Measurements from ENCODE around the gene ZNFX1. TPM values are rescaled to one million over a fixed set of nuclear protein-coding genes. Genes with fewer than 3 reads are reported as not detected.

ZNFX1 gene
- 27.5 TPM for total RNA-seq

DNA sequence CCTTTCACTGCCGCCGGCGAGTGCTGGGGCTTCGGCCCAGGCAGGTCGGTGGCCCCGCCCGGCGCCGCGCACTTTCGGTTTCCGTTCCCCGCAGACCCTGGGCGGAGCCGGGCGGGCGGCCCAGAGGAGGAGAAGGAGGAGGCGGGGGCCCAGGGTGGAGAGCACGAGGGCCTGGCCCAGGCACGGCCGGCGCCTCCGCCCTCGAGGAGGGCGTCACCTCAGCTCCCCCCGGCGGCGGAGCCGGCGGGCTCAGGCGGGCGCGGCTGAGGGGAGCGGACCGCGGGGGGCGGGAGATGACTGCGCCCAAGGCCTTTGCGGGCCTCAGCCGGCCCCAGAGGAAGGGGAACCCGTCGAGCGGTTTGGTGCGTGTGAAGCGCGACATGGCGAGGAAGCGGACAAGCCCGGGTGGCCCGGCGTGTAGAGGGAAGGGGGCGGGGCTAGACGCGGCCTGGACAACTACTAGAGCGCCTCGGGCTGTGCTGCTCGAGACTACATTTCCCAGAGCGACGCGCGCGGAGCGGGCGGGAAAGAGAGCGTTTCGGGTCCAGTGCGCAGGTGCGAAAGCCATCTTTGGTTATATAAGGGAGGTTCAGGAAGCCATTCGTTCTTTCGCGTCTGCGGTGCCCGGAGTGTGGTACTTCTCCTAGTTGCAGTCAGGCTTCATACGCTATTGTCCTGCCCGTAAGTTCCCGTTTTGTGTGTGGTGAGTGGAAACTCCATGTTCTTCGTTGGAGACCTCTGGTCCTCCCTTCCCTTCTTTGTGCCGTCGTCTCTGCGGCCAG is at the start of gene ZNFX1:
Gene ZNFX1 (minus strand): TSS at position 22 of the 782 bp plus-strand sequence. CDS start 2,218 bp downstream, outside the sequence.
- H3K27me3 ChIP-seq, result no peaks in the 10 kb centered on the region
- peak within 1 kb of the TSS; percentile 86 to 95 for H3K4me3 ChIP-seq
- intact Hi-C loops (cut with DNase I), result no loop called here
- H3K36me3 ChIP-seq, result peaks cover 9 to 49% of the 10 kb centered on the region in 2 donors
- H3K27ac ChIP-seq, result peak within 1 kb of the TSS; percentile 98
- no peaks in the 10 kb centered on the region for H3K9me3 ChIP-seq
- peak; percentile 97 to 99 for DNase-seq (ENCODE audit: extremely low spot score in 2 of 2)
- H3K4me1 ChIP-seq, result peaks cover 71% of the 10 kb centered on the region
- TF ChIP-seq, protein P1, sequence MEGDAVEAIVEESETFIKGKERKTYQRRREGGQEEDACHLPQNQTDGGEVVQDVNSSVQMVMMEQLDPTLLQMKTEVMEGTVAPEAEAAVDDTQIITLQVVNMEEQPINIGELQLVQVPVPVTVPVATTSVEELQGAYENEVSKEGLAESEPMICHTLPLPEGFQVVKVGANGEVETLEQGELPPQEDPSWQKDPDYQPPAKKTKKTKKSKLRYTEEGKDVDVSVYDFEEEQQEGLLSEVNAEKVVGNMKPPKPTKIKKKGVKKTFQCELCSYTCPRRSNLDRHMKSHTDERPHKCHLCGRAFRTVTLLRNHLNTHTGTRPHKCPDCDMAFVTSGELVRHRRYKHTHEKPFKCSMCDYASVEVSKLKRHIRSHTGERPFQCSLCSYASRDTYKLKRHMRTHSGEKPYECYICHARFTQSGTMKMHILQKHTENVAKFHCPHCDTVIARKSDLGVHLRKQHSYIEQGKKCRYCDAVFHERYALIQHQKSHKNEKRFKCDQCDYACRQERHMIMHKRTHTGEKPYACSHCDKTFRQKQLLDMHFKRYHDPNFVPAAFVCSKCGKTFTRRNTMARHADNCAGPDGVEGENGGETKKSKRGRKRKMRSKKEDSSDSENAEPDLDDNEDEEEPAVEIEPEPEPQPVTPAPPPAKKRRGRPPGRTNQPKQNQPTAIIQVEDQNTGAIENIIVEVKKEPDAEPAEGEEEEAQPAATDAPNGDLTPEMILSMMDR (IDR thresholded peaks at IDR 0.05), result no peak
- TF ChIP-seq POLR2A (IDR thresholded peaks at IDR 0.05) (peak in 1 of 2 donors; percentile 98), POLR2AphosphoS5 (IDR thresholded peaks at IDR 0.05; ENCODE audit: insufficient read depth in 1 of 2, low read depth in 1 of 2) (peak; percentile 96 to 98)

DNA sequence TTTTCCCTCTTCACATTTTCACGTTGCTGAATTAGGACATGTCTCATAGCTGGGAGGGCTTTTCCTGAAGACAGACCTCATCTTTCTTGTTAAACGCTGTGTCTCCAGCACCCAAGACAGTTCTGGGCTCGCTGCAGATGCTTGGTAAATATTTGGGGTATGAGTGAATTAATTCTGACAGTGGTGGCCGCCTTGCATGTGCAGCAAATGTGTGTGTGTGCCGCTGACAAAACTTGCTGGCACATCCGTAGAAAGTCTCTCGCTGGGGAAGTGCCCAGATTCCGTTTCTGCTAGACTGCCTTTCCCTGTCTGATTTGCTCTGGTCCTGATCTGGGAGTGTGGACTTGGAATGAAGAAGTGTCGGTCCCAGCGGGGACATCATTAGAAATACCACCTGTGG is 48.2 kb upstream of the ZNFX1 start:
- H3K4me1 ChIP-seq, result no peaks in the 10 kb centered on the region
- intact Hi-C loops (cut with DNase I), result no loop called here
- no peak for DNase-seq (ENCODE audit: extremely low spot score in 2 of 2)
- H3K27me3 ChIP-seq, result no peaks in the 10 kb centered on the region
- no peaks in the 10 kb centered on the region for H3K36me3 ChIP-seq
- TF ChIP-seq, protein P1 (IDR thresholded peaks at IDR 0.05), result no peak
- TF ChIP-seq POLR2A (IDR thresholded peaks at IDR 0.05) (no peak), POLR2AphosphoS5 (IDR thresholded peaks at IDR 0.05; ENCODE audit: insufficient read depth in 1 of 2, low read depth in 1 of 2) (no peak)
- no peak overlapping the region for H3K4me3 ChIP-seq
- no peaks in the 10 kb centered on the region for H3K9me3 ChIP-seq
- no peak overlapping the region for H3K27ac ChIP-seq

- no peaks in the 10 kb centered on the region for H3K36me3 ChIP-seq
- H3K27me3 ChIP-seq, result no peaks in the 10 kb centered on the region
- TF ChIP-seq, protein P1 (IDR thresholded peaks at IDR 0.05), result no peak
- TF ChIP-seq POLR2AphosphoS5 (IDR thresholded peaks at IDR 0.05; ENCODE audit: insufficient read depth in 1 of 2, low read depth in 1 of 2) (no peak), POLR2A (IDR thresholded peaks at IDR 0.05) (no peak)
- no peak overlapping the region for H3K4me3 ChIP-seq
- intact Hi-C loops (cut with DNase I), result no loop called here
- H3K27ac ChIP-seq, result no peak overlapping the region
- H3K4me1 ChIP-seq, result peaks cover 3% of the 10 kb centered on the region
- no peak for DNase-seq (ENCODE audit: extremely low spot score in 2 of 2)
- H3K9me3 ChIP-seq, result no peaks in the 10 kb centered on the region
These were observed 46.4 kb upstream of the ZNFX1 start for GRCh38 chr20:49324306-49324705.

- intact Hi-C loops (cut with DNase I), result no loop called here
- no peaks in the 10 kb centered on the region for H3K27me3 ChIP-seq
- no peaks in the 10 kb centered on the region for H3K36me3 ChIP-seq
- H3K4me3 ChIP-seq, result no peak overlapping the region
- TF ChIP-seq, protein P1 (IDR thresholded peaks at IDR 0.05), result no peak
- TF ChIP-seq POLR2A (IDR thresholded peaks at IDR 0.05), result no peak
- TF ChIP-seq POLR2AphosphoS5 (IDR thresholded peaks at IDR 0.05; ENCODE audit: insufficient read depth in 1 of 2, low read depth in 1 of 2), result no peak
- no peaks in the 10 kb centered on the region for H3K9me3 ChIP-seq
- peaks cover 9% of the 10 kb centered on the region for H3K4me1 ChIP-seq
- no peak overlapping the region for H3K27ac ChIP-seq
- DNase-seq (ENCODE audit: extremely low spot score in 2 of 2), result no peak
These were observed 45.9 kb upstream of the ZNFX1 start for GRCh38 chr20:49323622-49324238.

GRCh38 chr20:49320460-49320859 is 42.6 kb upstream of the ZNFX1 start:
- no peak overlapping the region for H3K27ac ChIP-seq
- TF ChIP-seq POLR2AphosphoS5 (IDR thresholded peaks at IDR 0.05; ENCODE audit: insufficient read depth in 1 of 2, low read depth in 1 of 2) (no peak), POLR2A (IDR thresholded peaks at IDR 0.05) (no peak)
- TF ChIP-seq, protein P1 (IDR thresholded peaks at IDR 0.05), result no peak
- no peak overlapping the region for H3K4me3 ChIP-seq
- no peaks in the 10 kb centered on the region for H3K36me3 ChIP-seq
- H3K4me1 ChIP-seq, result peaks cover 15% of the 10 kb centered on the region
- H3K27me3 ChIP-seq, result peaks cover 4% of the 10 kb centered on the region
- DNase-seq (ENCODE audit: extremely low spot score in 2 of 2), result no peak
- H3K9me3 ChIP-seq, result no peaks in the 10 kb centered on the region
- intact Hi-C loops (cut with DNase I), result no loop called here

All from vagina (tissue), 2 donors.